GM23338 (cell line): ENCODE data around the gene RNF217. TPM values are rescaled to one million over a fixed set of nuclear protein-coding genes. Genes with fewer than 3 reads are reported as not detected.

ENCODE experiments used
- ATAC-seq: fragments of 200-7000 bp; cut with Tn5 transposase; 3 replicates; pipeline ENCODE4 v1.9.1; 2020
- DNase-seq: peaks from one replicate; pipeline ENCODE4 v3.0.0-alpha.2; 2015; ENCODE audit warnings: low spot score
- H2AFZ ChIP-seq: fragments of 200-600 bp; sonication (generic); 2 replicates; pipeline ENCODE4 v1.8.0; 2016; ENCODE audit warnings: antibody characterized with exemption, mild to moderate bottlenecking, moderate library complexity
- H3F3A ChIP-seq: fragments of 200-600 bp; sonication (generic); replicated peaks from 2 replicates; pipeline ENCODE4 v1.8.0; 2017; ENCODE audit warnings: antibody characterized with exemption, mixed run types, low read depth
- H3K27ac ChIP-seq: fragments of 200-600 bp; sonication (generic); 2 replicates; pipeline ENCODE4 v1.6.1; 2016; ENCODE audit warnings: low read depth
- H3K27me3 ChIP-seq: fragments of 200-600 bp; sonication (generic); 2 replicates; pipeline ENCODE4 v1.8.0; 2016; ENCODE audit warnings: mild to moderate bottlenecking, mixed run types, moderate library complexity; ENCODE audit not compliant: insufficient read depth
- H3K36me3 ChIP-seq: fragments of 200-600 bp; sonication (generic); 2 replicates; pipeline ENCODE4 v1.8.0; 2016; ENCODE audit warnings: mild to moderate bottlenecking; ENCODE audit not compliant: insufficient read depth
- H3K4me1 ChIP-seq: fragments of 200-600 bp; sonication (generic); 2 replicates; pipeline ENCODE4 v1.8.0; 2016; ENCODE audit warnings: mild to moderate bottlenecking, moderate library complexity; ENCODE audit not compliant: insufficient read depth
- H3K4me2 ChIP-seq: fragments of 200-600 bp; sonication (generic); 2 replicates; pipeline ENCODE4 v1.7.1; 2017; ENCODE audit warnings: mixed run types
- H3K4me3 ChIP-seq: fragments of 200-600 bp; sonication (generic); 2 replicates; pipeline ENCODE4 v1.6.1; 2016; ENCODE audit warnings: mixed run types
- H3K79me2 ChIP-seq: fragments of 200-600 bp; sonication (generic); replicated peaks from 2 replicates; pipeline ENCODE4 v1.8.0; 2017; ENCODE audit warnings: mild to moderate bottlenecking; ENCODE audit not compliant: insufficient read depth
- H3K9me2 ChIP-seq: fragments of 200-600 bp; sonication (generic); 2 replicates; pipeline ENCODE4 v1.8.0; 2017; ENCODE audit not compliant: insufficient read depth
- H4K20me1 ChIP-seq: fragments of 200-600 bp; sonication (generic); replicated peaks from 2 replicates; pipeline ENCODE4 v1.8.0; 2017; ENCODE audit warnings: mild to moderate bottlenecking; ENCODE audit not compliant: insufficient read depth
- H3K27ac Mint-ChIP-seq: 2 replicates; pipeline ENCODE4 v1.8.0; 2020; ENCODE audit warnings: inconsistent platforms, mild to moderate bottlenecking, moderate library complexity, mixed read lengths
- H3K27me3 Mint-ChIP-seq: 3 replicates; pipeline ENCODE4 v1.8.0; 2022; ENCODE audit warnings: low read depth, mild to moderate bottlenecking, moderate library complexity, mixed read lengths, inconsistent platforms; ENCODE audit not compliant: insufficient read depth, poor library complexity
- H3K36me3 Mint-ChIP-seq: 3 replicates; pipeline ENCODE4 v1.8.0; 2021; ENCODE audit warnings: low read depth, mild to moderate bottlenecking, inconsistent platforms, moderate library complexity, mixed read lengths
- H3K4me1 Mint-ChIP-seq: 3 replicates; pipeline ENCODE4 v1.8.0; 2020; ENCODE audit warnings: mild to moderate bottlenecking, inconsistent platforms, mixed read lengths
- H3K4me3 Mint-ChIP-seq: 3 replicates; pipeline ENCODE4 v1.8.0; 2021; ENCODE audit warnings: moderate library complexity, mild to moderate bottlenecking, inconsistent platforms, mixed read lengths
- H3K9me3 Mint-ChIP-seq: 3 replicates; pipeline ENCODE4 v1.8.0; 2020; ENCODE audit warnings: moderate library complexity, mild to moderate bottlenecking, inconsistent platforms, mixed read lengths
- CREB1 ChIP-seq: fragments of 250-450 bp; sonication (Bioruptor Pico); IDR thresholded peaks from 2 replicates; pipeline ENCODE4 v1.5.0; 2020; ENCODE audit warnings: low read depth, mild to moderate bottlenecking, moderate library complexity
- EZH2 ChIP-seq: fragments of 200-600 bp; sonication (generic); IDR thresholded peaks from one replicate; pipeline ENCODE4 v1.8.0; 2017; ENCODE audit warnings: antibody characterized with exemption, mild to moderate bottlenecking, low read depth; ENCODE audit not compliant: unreplicated experiment
- EZH2phosphoT487 ChIP-seq: fragments of 200-600 bp; sonication (generic); IDR thresholded peaks from one replicate; pipeline ENCODE4 v1.8.1; 2018; ENCODE audit warnings: antibody characterized with exemption; ENCODE audit not compliant: unreplicated experiment
- NANOG ChIP-seq: IDR thresholded peaks from 2 replicates; pipeline ENCODE4 v1.6.1; 2016; ENCODE audit warnings: antibody characterized with exemption, borderline replicate concordance
- POLR2AphosphoS5 ChIP-seq: IDR thresholded peaks from 2 replicates; pipeline ENCODE4 v1.6.1; 2016; ENCODE audit warnings: antibody characterized with exemption, low read depth
- STAT1 ChIP-seq: IDR thresholded peaks from one replicate; pipeline ENCODE4 v1.6.1; 2016; ENCODE audit warnings: antibody characterized with exemption; ENCODE audit not compliant: unreplicated experiment
- ZNF114 ChIP-seq: fragments of 250-450 bp; sonication (Bioruptor Pico); IDR thresholded peaks from 2 replicates; pipeline ENCODE4 v1.5.0; 2020; ENCODE audit warnings: mild to moderate bottlenecking, moderate library complexity
- polyA plus RNA-seq: library from polyadenylated mRNA; unstranded; fragments of >200 nt; fragmentation: Nextera tagmentation; extraction: Ambion mirVana; gene quantifications from 2 replicates; pipeline ENCODE4 v1.2.1, GENCODE V29; 2016
- total RNA-seq: library from RNA; depleted of rRNA; stranded (reverse); fragments of >200 nt; shearing (Covaris generic); gene quantifications from 2 replicates; pipeline ENCODE4 v1.2.3, GENCODE V29; 2014
- TF ChIP-seq, protein P1 (sequence below): IDR thresholded peaks from 2 replicates; pipeline ENCODE4 v1.6.1; 2016; ENCODE audit warnings: antibody characterized with exemption
- TF ChIP-seq, protein P2 (sequence below): fragments of 250-450 bp; sonication (Bioruptor Pico); IDR thresholded peaks from 2 replicates; pipeline ENCODE4 v1.5.0; 2020; ENCODE audit warnings: mild to moderate bottlenecking, moderate library complexity
- TF ChIP-seq, protein P3 (sequence below), 2 experiments: fragments of 200-600 bp in 1 of 2; sonication (generic) in 1 of 2; conservative IDR thresholded peaks; 2 replicates each; pipeline versions ENCODE4 v1.5.1 to v1.6.1; 2016 to 2017; ENCODE audit warnings: antibody characterized with exemption in 2 of 2, low read depth in 2 of 2, mild to moderate bottlenecking in 2 of 2, moderate library complexity in 1 of 2

The RNF217 gene
- total and polyA plus RNA-seq, 2 experiments from 2014 or later: 1.7 to 6.2 TPM

DNA sequence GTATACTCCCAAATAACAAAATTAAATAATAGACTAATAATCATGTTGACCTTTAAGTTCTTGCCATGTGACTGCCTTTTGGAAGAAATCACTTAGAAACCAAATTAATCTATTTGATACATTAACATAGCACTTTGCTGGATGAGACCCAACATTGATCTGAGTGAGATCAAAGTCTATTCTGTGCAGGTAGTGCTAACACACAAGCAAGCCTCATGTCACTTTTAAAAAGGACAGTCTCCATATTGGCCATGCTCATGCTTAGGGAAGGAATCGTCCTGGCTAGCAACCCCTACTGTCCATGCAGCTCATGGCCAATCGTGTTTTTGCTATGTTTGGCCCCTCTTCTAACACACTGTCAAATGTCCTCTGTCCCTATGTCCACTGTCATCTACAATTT is 35.8 kb upstream of the RNF217 start:
- H3F3A ChIP-seq: no peaks in the 10 kb centered on the region
- no peaks in the 10 kb centered on the region for H3K4me1 ChIP-seq
- H3K9me3 Mint-ChIP-seq: peaks cover 6% of the 10 kb centered on the region
- no peak overlapping the region for H2AFZ ChIP-seq
- no peaks in the 10 kb centered on the region for H3K27me3 ChIP-seq
- H3K36me3 Mint-ChIP-seq: peaks cover 4% of the 10 kb centered on the region; the same call in 1 of the 3 replicates
- TF ChIP-seq STAT1 (no peak), ZNF114 (CRISPR knock-in tag) (no peak), CREB1 (CRISPR knock-in tag) (no peak), EZH2phosphoT487 (no peak), NANOG (no peak), POLR2AphosphoS5 (no peak), EZH2 (no peak)
- TF ChIP-seq, protein P1, sequence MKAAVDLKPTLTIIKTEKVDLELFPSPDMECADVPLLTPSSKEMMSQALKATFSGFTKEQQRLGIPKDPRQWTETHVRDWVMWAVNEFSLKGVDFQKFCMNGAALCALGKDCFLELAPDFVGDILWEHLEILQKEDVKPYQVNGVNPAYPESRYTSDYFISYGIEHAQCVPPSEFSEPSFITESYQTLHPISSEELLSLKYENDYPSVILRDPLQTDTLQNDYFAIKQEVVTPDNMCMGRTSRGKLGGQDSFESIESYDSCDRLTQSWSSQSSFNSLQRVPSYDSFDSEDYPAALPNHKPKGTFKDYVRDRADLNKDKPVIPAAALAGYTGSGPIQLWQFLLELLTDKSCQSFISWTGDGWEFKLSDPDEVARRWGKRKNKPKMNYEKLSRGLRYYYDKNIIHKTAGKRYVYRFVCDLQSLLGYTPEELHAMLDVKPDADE: no peak
- TF ChIP-seq, protein P2, sequence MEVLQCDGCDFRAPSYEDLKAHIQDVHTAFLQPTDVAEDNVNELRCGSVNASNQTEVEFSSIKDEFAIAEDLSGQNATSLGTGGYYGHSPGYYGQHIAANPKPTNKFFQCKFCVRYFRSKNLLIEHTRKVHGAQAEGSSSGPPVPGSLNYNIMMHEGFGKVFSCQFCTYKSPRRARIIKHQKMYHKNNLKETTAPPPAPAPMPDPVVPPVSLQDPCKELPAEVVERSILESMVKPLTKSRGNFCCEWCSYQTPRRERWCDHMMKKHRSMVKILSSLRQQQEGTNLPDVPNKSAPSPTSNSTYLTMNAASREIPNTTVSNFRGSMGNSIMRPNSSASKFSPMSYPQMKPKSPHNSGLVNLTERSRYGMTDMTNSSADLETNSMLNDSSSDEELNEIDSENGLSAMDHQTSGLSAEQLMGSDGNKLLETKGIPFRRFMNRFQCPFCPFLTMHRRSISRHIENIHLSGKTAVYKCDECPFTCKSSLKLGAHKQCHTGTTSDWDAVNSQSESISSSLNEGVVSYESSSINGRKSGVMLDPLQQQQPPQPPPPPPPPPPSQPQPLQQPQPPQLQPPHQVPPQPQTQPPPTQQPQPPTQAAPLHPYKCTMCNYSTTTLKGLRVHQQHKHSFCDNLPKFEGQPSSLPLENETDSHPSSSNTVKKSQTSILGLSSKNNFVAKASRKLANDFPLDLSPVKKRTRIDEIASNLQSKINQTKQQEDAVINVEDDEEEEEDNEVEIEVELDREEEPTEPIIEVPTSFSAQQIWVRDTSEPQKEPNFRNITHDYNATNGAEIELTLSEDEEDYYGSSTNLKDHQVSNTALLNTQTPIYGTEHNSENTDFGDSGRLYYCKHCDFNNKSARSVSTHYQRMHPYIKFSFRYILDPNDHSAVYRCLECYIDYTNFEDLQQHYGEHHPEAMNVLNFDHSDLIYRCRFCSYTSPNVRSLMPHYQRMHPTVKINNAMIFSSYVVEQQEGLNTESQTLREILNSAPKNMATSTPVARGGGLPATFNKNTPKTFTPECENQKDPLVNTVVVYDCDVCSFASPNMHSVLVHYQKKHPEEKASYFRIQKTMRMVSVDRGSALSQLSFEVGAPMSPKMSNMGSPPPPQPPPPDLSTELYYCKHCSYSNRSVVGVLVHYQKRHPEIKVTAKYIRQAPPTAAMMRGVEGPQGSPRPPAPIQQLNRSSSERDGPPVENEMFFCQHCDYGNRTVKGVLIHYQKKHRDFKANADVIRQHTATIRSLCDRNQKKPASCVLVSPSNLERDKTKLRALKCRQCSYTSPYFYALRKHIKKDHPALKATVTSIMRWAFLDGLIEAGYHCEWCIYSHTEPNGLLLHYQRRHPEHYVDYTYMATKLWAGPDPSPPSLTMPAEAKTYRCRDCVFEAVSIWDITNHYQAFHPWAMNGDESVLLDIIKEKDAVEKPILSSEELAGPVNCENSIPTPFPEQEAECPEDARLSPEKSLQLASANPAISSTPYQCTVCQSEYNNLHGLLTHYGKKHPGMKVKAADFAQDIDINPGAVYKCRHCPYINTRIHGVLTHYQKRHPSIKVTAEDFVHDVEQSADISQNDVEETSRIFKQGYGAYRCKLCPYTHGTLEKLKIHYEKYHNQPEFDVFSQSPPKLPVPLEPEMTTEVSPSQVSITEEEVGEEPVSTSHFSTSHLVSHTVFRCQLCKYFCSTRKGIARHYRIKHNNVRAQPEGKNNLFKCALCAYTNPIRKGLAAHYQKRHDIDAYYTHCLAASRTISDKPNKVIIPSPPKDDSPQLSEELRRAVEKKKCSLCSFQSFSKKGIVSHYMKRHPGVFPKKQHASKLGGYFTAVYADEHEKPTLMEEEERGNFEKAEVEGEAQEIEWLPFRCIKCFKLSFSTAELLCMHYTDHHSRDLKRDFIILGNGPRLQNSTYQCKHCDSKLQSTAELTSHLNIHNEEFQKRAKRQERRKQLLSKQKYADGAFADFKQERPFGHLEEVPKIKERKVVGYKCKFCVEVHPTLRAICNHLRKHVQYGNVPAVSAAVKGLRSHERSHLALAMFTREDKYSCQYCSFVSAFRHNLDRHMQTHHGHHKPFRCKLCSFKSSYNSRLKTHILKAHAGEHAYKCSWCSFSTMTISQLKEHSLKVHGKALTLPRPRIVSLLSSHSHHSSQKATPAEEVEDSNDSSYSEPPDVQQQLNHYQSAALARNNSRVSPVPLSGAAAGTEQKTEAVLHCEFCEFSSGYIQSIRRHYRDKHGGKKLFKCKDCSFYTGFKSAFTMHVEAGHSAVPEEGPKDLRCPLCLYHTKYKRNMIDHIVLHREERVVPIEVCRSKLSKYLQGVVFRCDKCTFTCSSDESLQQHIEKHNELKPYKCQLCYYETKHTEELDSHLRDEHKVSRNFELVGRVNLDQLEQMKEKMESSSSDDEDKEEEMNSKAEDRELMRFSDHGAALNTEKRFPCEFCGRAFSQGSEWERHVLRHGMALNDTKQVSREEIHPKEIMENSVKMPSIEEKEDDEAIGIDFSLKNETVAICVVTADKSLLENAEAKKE (CRISPR knock-in tag): no peak
- TF ChIP-seq, protein P3, sequence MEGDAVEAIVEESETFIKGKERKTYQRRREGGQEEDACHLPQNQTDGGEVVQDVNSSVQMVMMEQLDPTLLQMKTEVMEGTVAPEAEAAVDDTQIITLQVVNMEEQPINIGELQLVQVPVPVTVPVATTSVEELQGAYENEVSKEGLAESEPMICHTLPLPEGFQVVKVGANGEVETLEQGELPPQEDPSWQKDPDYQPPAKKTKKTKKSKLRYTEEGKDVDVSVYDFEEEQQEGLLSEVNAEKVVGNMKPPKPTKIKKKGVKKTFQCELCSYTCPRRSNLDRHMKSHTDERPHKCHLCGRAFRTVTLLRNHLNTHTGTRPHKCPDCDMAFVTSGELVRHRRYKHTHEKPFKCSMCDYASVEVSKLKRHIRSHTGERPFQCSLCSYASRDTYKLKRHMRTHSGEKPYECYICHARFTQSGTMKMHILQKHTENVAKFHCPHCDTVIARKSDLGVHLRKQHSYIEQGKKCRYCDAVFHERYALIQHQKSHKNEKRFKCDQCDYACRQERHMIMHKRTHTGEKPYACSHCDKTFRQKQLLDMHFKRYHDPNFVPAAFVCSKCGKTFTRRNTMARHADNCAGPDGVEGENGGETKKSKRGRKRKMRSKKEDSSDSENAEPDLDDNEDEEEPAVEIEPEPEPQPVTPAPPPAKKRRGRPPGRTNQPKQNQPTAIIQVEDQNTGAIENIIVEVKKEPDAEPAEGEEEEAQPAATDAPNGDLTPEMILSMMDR (conservative IDR thresholded peaks at IDR 0.05; ENCODE audit: low read depth in 2 of 2): no peak
- no peak overlapping the region for H3K27ac ChIP-seq
- H3K27me3 Mint-ChIP-seq: peaks cover 1% of the 10 kb centered on the region
- no peak overlapping the region for H3K4me3 ChIP-seq
- no peak overlapping the region for H3K4me3 Mint-ChIP-seq
- ATAC-seq (no peak), DNase-seq (no peak)
- no peaks in the 10 kb centered on the region for H3K4me1 Mint-ChIP-seq
- H3K27ac Mint-ChIP-seq: no peak overlapping the region
- no peaks in the 10 kb centered on the region for H3K79me2 ChIP-seq
- H3K36me3 ChIP-seq: no peaks in the 10 kb centered on the region
- no peaks in the 10 kb centered on the region for H4K20me1 ChIP-seq
- 0 out of 2 replicates have a peak, but pooled peaks cover 3% of the 10 kb centered on the region for H3K9me2 ChIP-seq
- H3K4me2 ChIP-seq: no peak overlapping the region
